SK-N-SH (cell line): ENCODE data around the gene FBXL7. TPM values are rescaled to one million over a fixed set of nuclear protein-coding genes. Genes with fewer than 3 reads are reported as not detected.

Experiments
- CTCF ChIA-PET: fragments of 300-600, 350-600 bp; formaldehyde crosslinking; extraction: SDS; loops from one replicate; lab custom pipeline; 2021; lab: Yijun Ruan, JAX
- POLR2A ChIA-PET: fragments of 350-600 bp; sonication (Branson Sonifier 250); formaldehyde crosslinking; extraction: SDS; loops from one replicate; lab custom pipeline; 2020; ENCODE audit warnings: antibody characterized with exemption, inconsistent platforms; lab: Yijun Ruan, JAX
- DNase-seq: peaks from one replicate; pipeline ENCODE4 v3.0.0; 2012
- H2AFZ ChIP-seq: fragments of 200-600 bp; sonication (generic); 2 replicates; pipeline ENCODE4 v1.8.1; 2016; ENCODE audit warnings: antibody characterized with exemption, mild to moderate bottlenecking, low read depth
- H3F3A ChIP-seq: fragments of 200-600 bp; sonication (generic); replicated peaks from 2 replicates; pipeline ENCODE3; 2016; ENCODE audit warnings: antibody characterized with exemption, mild to moderate bottlenecking; ENCODE audit not compliant: insufficient read depth
- H3K27ac ChIP-seq, 2 experiments: fragments of 200-500 bp in 1 of 2; fragments of 200-600 bp in 1 of 2; sonication (Bioruptor generic) in 1 of 2; sonication (generic), shearing (Covaris generic) in 1 of 2; 2 replicates each; pipeline versions ENCODE4 v1.5.1 to v1.6.1; 2014 to 2016; ENCODE audit warnings: low read depth in 2 of 2, inconsistent platforms in 1 of 2, low read length in 1 of 2, mild to moderate bottlenecking in 1 of 2, mixed read lengths in 1 of 2
- H3K27me3 ChIP-seq: fragments of 200-600 bp; sonication (generic), shearing (Covaris generic); 2 replicates; pipeline ENCODE4 v1.6.1; 2016; ENCODE audit warnings: mixed run types; ENCODE audit not compliant: insufficient read depth
- H3K36me3 ChIP-seq, 2 experiments: fragments of 200-500 bp in 1 of 2; fragments of 200-600 bp in 1 of 2; sonication (Bioruptor generic) in 1 of 2; sonication (generic) in 1 of 2; replicated peaks in 1 of 2; 2 replicates each; pipeline versions ENCODE3 to v1.5.1; 2014 to 2016; ENCODE audit warnings: low read length in 1 of 2, mild to moderate bottlenecking in 1 of 2; ENCODE audit not compliant: insufficient read depth in 2 of 2, control insufficient read depth in 1 of 2
- H3K4me1 ChIP-seq, 2 experiments: fragments of 200-500 bp in 1 of 2; fragments of 200-600 bp in 1 of 2; sonication (Bioruptor generic) in 1 of 2; sonication (generic), shearing (Covaris generic) in 1 of 2; 2 replicates each; pipeline versions ENCODE4 v1.5.1 to v1.6.1; 2014 to 2016; ENCODE audit warnings: low read depth in 1 of 2, low read length in 1 of 2, mixed run types in 1 of 2; ENCODE audit not compliant: insufficient read depth in 2 of 2, control insufficient read depth in 1 of 2
- H3K4me2 ChIP-seq: fragments of 200-600 bp; sonication (generic), shearing (Covaris generic); 2 replicates; pipeline ENCODE4 v1.6.1; 2017; ENCODE audit warnings: mixed run types
- H3K4me3 ChIP-seq, 2 experiments: fragments of 200-500 bp in 1 of 2; fragments of 200-600 bp in 1 of 2; sonication (Bioruptor generic) in 1 of 2; sonication (generic), shearing (Covaris generic) in 1 of 2; 2 replicates each; pipeline versions ENCODE4 v1.5.1 to v1.8.1; 2014 to 2016; ENCODE audit warnings: low read depth in 2 of 2, inconsistent platforms in 1 of 2, low read length in 1 of 2, mild to moderate bottlenecking in 1 of 2, mixed read lengths in 1 of 2, moderate library complexity in 1 of 2
- H3K79me2 ChIP-seq: fragments of 200-600 bp; sonication (generic); 2 replicates; pipeline ENCODE4 v1.8.1; 2017; ENCODE audit warnings: mild to moderate bottlenecking; ENCODE audit not compliant: insufficient read depth
- H3K9ac ChIP-seq: fragments of 200-600 bp; sonication (generic); 2 replicates; pipeline ENCODE4 v1.6.1; 2017; ENCODE audit warnings: mixed run types
- H3K9me2 ChIP-seq: fragments of 200-600 bp; sonication (generic); 2 replicates; pipeline ENCODE4 v1.6.1; 2017; ENCODE audit warnings: mixed run types
- H3K9me3 ChIP-seq: fragments of 200-600 bp; sonication (generic); 2 replicates; pipeline ENCODE4 v1.6.1; 2017; ENCODE audit warnings: mixed run types, mild to moderate bottlenecking, moderate library complexity
- H4K20me1 ChIP-seq: fragments of 200-600 bp; sonication (generic); 2 replicates; pipeline ENCODE4 v1.6.1; 2017; ENCODE audit warnings: mild to moderate bottlenecking, mixed run types; ENCODE audit not compliant: insufficient read depth
- CHD2 ChIP-seq: fragments of 150-350 bp; IDR thresholded peaks from 2 replicates; pipeline ENCODE4 v1.6.1; 2018; ENCODE audit warnings: low read length; ENCODE audit not compliant: partially characterized antibody
- ELF1 ChIP-seq: IDR thresholded peaks from 2 replicates; pipeline ENCODE4 v1.4.0; 2012
- EZH2phosphoT487 ChIP-seq: fragments of 200-600 bp; sonication (generic); IDR thresholded peaks from 2 replicates; pipeline ENCODE4 v1.6.1; 2017; ENCODE audit warnings: low read depth, mixed run types, mild to moderate bottlenecking, antibody characterized with exemption, moderate library complexity, borderline replicate concordance
- FOSL2 ChIP-seq: IDR thresholded peaks from 2 replicates; pipeline ENCODE4 v1.4.0; 2012; ENCODE audit warnings: low read depth, mild to moderate bottlenecking, moderate library complexity, borderline replicate concordance
- FOXM1 ChIP-seq: IDR thresholded peaks from 2 replicates; pipeline ENCODE4 v1.4.0; 2012; ENCODE audit warnings: low read depth, mild to moderate bottlenecking
- IRF3 ChIP-seq: fragments of 150-350 bp; IDR thresholded peaks from 2 replicates; pipeline ENCODE4 v1.6.1; 2016; ENCODE audit warnings: mild to moderate bottlenecking, low read depth, low read length
- JUND ChIP-seq: IDR thresholded peaks from 2 replicates; pipeline ENCODE4 v1.4.0; 2012
- MEF2A ChIP-seq: IDR thresholded peaks from 2 replicates; pipeline ENCODE4 v1.4.0; 2012; ENCODE audit warnings: low read depth, borderline replicate concordance
- MXI1 ChIP-seq: IDR thresholded peaks from 2 replicates; pipeline ENCODE4 v1.6.1; 2012; ENCODE audit warnings: mild to moderate bottlenecking, low read depth, low read length, improper control_type of control experiment
- NFIC ChIP-seq: IDR thresholded peaks from 2 replicates; pipeline ENCODE4 v1.4.0; 2012; ENCODE audit warnings: borderline replicate concordance
- NRF1 ChIP-seq: IDR thresholded peaks from 2 replicates; pipeline ENCODE4 v1.6.1; 2012; ENCODE audit warnings: low read depth, mild to moderate bottlenecking, low read length
- PBX3 ChIP-seq: IDR thresholded peaks from 2 replicates; pipeline ENCODE4; 2012
- POLR2AphosphoS5 ChIP-seq: IDR thresholded peaks from 2 replicates; pipeline ENCODE4 v1.6.1; 2012; ENCODE audit warnings: low read depth, low read length
- RAD21 ChIP-seq: IDR thresholded peaks from 2 replicates; pipeline ENCODE4 v1.6.1; 2012; ENCODE audit warnings: mild to moderate bottlenecking, low read length
- RCOR1 ChIP-seq: fragments of 150-350 bp; IDR thresholded peaks from 2 replicates; pipeline ENCODE4 v1.6.1; 2017; ENCODE audit warnings: antibody characterized with exemption, low read length
- RFX5 ChIP-seq: IDR thresholded peaks from 2 replicates; pipeline ENCODE4 v1.6.1; 2012; ENCODE audit warnings: mild to moderate bottlenecking, improper control_type of control experiment, low read length
- RXRA ChIP-seq: IDR thresholded peaks from 2 replicates; pipeline ENCODE4 v1.4.0; 2012; ENCODE audit warnings: low read depth, mild to moderate bottlenecking, borderline replicate concordance
- SIN3A ChIP-seq: IDR thresholded peaks from 2 replicates; pipeline ENCODE4 v1.6.1; 2012; ENCODE audit warnings: low read depth, mild to moderate bottlenecking, low read length, moderate library complexity, borderline replicate concordance
- SMC3 ChIP-seq: IDR thresholded peaks from 2 replicates; pipeline ENCODE4 v1.6.1; 2012; ENCODE audit warnings: low read depth, low read length, improper control_type of control experiment
- USF1 ChIP-seq: IDR thresholded peaks from 2 replicates; pipeline ENCODE4 v1.4.0; 2012; ENCODE audit warnings: low read depth, borderline replicate concordance
- USF2 ChIP-seq: fragments of 150-350 bp; IDR thresholded peaks from 2 replicates; pipeline ENCODE4 v1.6.1; 2017; ENCODE audit warnings: antibody characterized with exemption, low read length, low read depth, borderline replicate concordance
- YY1 ChIP-seq: IDR thresholded peaks from 2 replicates; pipeline ENCODE4 v1.4.0; 2012; ENCODE audit warnings: low read depth, mild to moderate bottlenecking
- WGBS: methylation state at CpG from one replicate; pipeline ENCODE4 v1.1.6; 2017; ENCODE audit warnings: low lambda C conversion rate; 5-methylcytosine and 5-hydroxymethylcytosine counted together
- polyA plus RNA-seq, 3 experiments: library from polyadenylated mRNA; depleted of rRNA; stranded (reverse); fragments of >200 nt; gene quantifications; 2 replicates each; pipeline ENCODE4 v1.2.3, GENCODE V29; 2012

Gene FBXL7
- polyA plus RNA-seq, 1 of the 3 experiments (the other 2 are of a cell fraction): 7.0 TPM

- Histone ChIP-seq H4K20me1 (peaks cover 9% of the 10 kb centered on the region; the same call in 1 of the 2 replicates), H3K4me2 (0 out of 2 replicates have a peak overlapping the region, but pooled peaks have one; percentile 13)
- POLR2A ChIA-PET: no interaction called here
These were observed 20.9 kb downstream of the FBXL7 start for GRCh38 chr5:15520856-15521255.

GRCh38 chr5:15521381-15522186 lies 21.6 kb downstream of the FBXL7 start:
- CTCF ChIA-PET: interaction anchor here (1.0 to 1.6 kb wide), 3 partner anchors 12 to 174 kb away, joined by 3 to 6 read pairs (median 3); no protein-coding TSS in a partner anchor
- peak overlapping the region in 1 of 2 experiments; percentile 38; a peak in 1 of 4 replicates for H3K27ac ChIP-seq
- peaks cover 9% of the 10 kb centered on the region; the same call in 1 of the 2 replicates for H4K20me1 ChIP-seq

More at GRCh38 chr5:15520856-15521255, 20.9 kb downstream of the FBXL7 start:
- no peak overlapping the region for H3K4me3 ChIP-seq
- TF ChIP-seq FOXM1: no peak
- TF ChIP-seq FOSL2: no peak
- no peak for TF ChIP-seq JUND
- no peak for TF ChIP-seq EZH2phosphoT487
- no peak for TF ChIP-seq MXI1
- no peak for TF ChIP-seq IRF3
- no peak for TF ChIP-seq ELF1
- no peak for TF ChIP-seq RFX5
- TF ChIP-seq RXRA: no peak
- TF ChIP-seq NRF1: no peak
- no peak for TF ChIP-seq MEF2A
- no peak for TF ChIP-seq POLR2AphosphoS5
- TF ChIP-seq CHD2: no peak
- H3K27me3 ChIP-seq: no peaks in the 10 kb centered on the region
- CTCF ChIA-PET: interaction anchor here (1.0 kb wide), 1 partner anchor 11 kb away, joined by 3 read pairs; no protein-coding TSS in a partner anchor
- H3K9me3 ChIP-seq: no peaks in the 10 kb centered on the region
- peaks cover 0 to 2% of the 10 kb centered on the region in 2 experiments for H3K36me3 ChIP-seq
- no peaks in the 10 kb centered on the region for H3K9me2 ChIP-seq
- H2AFZ ChIP-seq: no peak overlapping the region
- H3F3A ChIP-seq: no peaks in the 10 kb centered on the region
- WGBS: 83% methylated on average over 5 of the region's 5 CpGs
- H3K79me2 ChIP-seq: peaks cover 76% of the 10 kb centered on the region
- peaks cover 5 to 17% of the 10 kb centered on the region in 2 experiments; a peak in 3 of 4 replicates for H3K4me1 ChIP-seq
- H3K9ac ChIP-seq: no peak overlapping the region
- no peak overlapping the region for H3K27ac ChIP-seq
- no peak for DNase-seq

More at GRCh38 chr5:15521381-15522186, 21.6 kb downstream of the FBXL7 start:
- no peaks in the 10 kb centered on the region for H3K9me3 ChIP-seq
- peak overlapping the region; percentile 10 to 24; a peak in 2 of 4 replicates for H3K4me3 ChIP-seq
- DNase-seq: no peak
- no peak overlapping the region for H3K9ac ChIP-seq
- no peaks in the 10 kb centered on the region for H3K27me3 ChIP-seq
- peaks cover 5 to 21% of the 10 kb centered on the region in 2 experiments; a peak in 3 of 4 replicates for H3K4me1 ChIP-seq
- H2AFZ ChIP-seq: no peak overlapping the region
- 0 out of 2 replicates have a peak overlapping the region, but pooled peaks have one; percentile 13 for H3K4me2 ChIP-seq
- peaks cover 0 to 2% of the 10 kb centered on the region in 2 experiments for H3K36me3 ChIP-seq
- H3K79me2 ChIP-seq: peaks cover 70% of the 10 kb centered on the region
- no peaks in the 10 kb centered on the region for H3K9me2 ChIP-seq
- WGBS: 65% methylated on average over 8 of the region's 8 CpGs
- no peak for TF ChIP-seq NFIC
- no peak for TF ChIP-seq RAD21
- TF ChIP-seq RFX5: no peak
- no peak for TF ChIP-seq YY1
- no peak for TF ChIP-seq PBX3
- no peak for TF ChIP-seq JUND
- no peak for TF ChIP-seq RXRA
- TF ChIP-seq RCOR1: no peak
- TF ChIP-seq FOSL2: no peak
- no peak for TF ChIP-seq USF2
- no peak for TF ChIP-seq SMC3
- TF ChIP-seq CHD2: no peak
- no peak for TF ChIP-seq USF1
- no peak for TF ChIP-seq SIN3A
- TF ChIP-seq NRF1: no peak
- no peaks in the 10 kb centered on the region for H3F3A ChIP-seq
- POLR2A ChIA-PET: no interaction called here
